ENCODE measurements around the gene TIGD2. TPM values are rescaled to one million over a fixed set of nuclear protein-coding genes. Genes with fewer than 3 reads are reported as not detected.

Gene TIGD2
- total and polyA plus RNA-seq, 2 of the 13 experiments (the other 11 are each of a cell fraction or from before 2014, with no cell fraction given), result 3.1 to 15.5 TPM

DNA sequence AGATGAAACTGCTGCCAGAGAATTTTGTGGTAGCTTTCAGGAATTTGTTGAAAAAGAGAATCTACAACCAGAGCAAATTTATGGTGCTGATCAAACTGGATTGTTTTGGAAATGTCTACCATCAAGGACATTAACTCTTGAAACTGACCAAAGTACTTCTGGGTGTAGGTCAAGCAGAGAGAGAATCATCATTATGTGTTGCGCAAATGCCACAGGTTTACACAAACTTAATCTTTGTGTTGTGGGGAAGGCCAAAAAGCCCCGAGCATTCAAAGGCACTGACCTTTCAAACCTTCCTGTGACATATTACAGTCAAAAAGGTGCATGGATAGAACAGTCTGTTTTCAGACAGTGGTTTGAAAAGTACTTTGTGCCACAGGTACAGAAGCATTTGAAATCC lies 2.1 kb downstream of the TIGD2 start (continued):
- TF ChIP-seq SOX6 (IDR thresholded peaks at IDR 0.05) (no peak), SOX6 (CRISPR knock-in tag; IDR thresholded peaks at IDR 0.05) (peak; percentile 90), RCOR2 (CRISPR knock-in tag; IDR thresholded peaks at IDR 0.05) (no peak), GTF2F1 (IDR thresholded peaks at IDR 0.05; ENCODE audit: low read length) (no peak), ZNF614 (CRISPR knock-in tag; IDR thresholded peaks at IDR 0.05; ENCODE audit: borderline replicate concordance) (peak; percentile 40; the same call in 1 of the 2 replicates), ZNF337 (CRISPR knock-in tag; IDR thresholded peaks at IDR 0.05; ENCODE audit: borderline replicate concordance, low read depth) (0 out of 2 replicates have a peak, but pooled peaks have one; percentile 52), ZNF142 (CRISPR knock-in tag; IDR thresholded peaks at IDR 0.05) (0 out of 2 replicates have a peak, but pooled peaks have one; percentile 57), PAXIP1 (CRISPR knock-in tag; conservative IDR thresholded peaks at IDR 0.05) (peak; percentile 80), ZNF724P (CRISPR knock-in tag; IDR thresholded peaks at IDR 0.05; ENCODE audit: borderline replicate concordance) (no peak), CEBPB (IDR thresholded peaks at IDR 0.05; ENCODE audit: borderline replicate concordance, low read depth, low read length) (peak; percentile 93), U2AF2 (IDR thresholded peaks at IDR 0.05; ENCODE audit: low read depth, low read length) (no peak), ZBTB26 (CRISPR knock-in tag; IDR thresholded peaks at IDR 0.05; ENCODE audit: borderline replicate concordance) (no peak), ZNF224 (CRISPR knock-in tag; IDR thresholded peaks at IDR 0.05) (no peak), ZNF629 (CRISPR knock-in tag; conservative IDR thresholded peaks at IDR 0.05) (no peak), TEAD3 (CRISPR knock-in tag; optimal IDR thresholded peaks at IDR 0.05; ENCODE audit: borderline replicate concordance) (peak; percentile 62)
- TF ChIP-seq, protein P1, sequence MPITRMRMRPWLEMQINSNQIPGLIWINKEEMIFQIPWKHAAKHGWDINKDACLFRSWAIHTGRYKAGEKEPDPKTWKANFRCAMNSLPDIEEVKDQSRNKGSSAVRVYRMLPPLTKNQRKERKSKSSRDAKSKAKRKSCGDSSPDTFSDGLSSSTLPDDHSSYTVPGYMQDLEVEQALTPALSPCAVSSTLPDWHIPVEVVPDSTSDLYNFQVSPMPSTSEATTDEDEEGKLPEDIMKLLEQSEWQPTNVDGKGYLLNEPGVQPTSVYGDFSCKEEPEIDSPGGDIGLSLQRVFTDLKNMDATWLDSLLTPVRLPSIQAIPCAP (CRISPR knock-in tag; IDR thresholded peaks at IDR 0.05; ENCODE audit: low read depth), result no peak
- TF ChIP-seq, protein P2, sequence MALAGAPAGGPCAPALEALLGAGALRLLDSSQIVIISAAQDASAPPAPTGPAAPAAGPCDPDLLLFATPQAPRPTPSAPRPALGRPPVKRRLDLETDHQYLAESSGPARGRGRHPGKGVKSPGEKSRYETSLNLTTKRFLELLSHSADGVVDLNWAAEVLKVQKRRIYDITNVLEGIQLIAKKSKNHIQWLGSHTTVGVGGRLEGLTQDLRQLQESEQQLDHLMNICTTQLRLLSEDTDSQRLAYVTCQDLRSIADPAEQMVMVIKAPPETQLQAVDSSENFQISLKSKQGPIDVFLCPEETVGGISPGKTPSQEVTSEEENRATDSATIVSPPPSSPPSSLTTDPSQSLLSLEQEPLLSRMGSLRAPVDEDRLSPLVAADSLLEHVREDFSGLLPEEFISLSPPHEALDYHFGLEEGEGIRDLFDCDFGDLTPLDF (CRISPR knock-in tag; IDR thresholded peaks at IDR 0.05), result no peak

Data from HepG2 (cell line).